ENCODE data around the gene DMRT3.

DMRT3 gene

GRCh38 chr9:959914-960313 lies 16.5 kb upstream of the DMRT3 start:
- Histone ChIP-seq H3K14ac (ENCODE audit: low read length) (no peak overlapping the region), H2BK120ac (ENCODE audit: insufficient read depth, low read length, poor library complexity) (no peak overlapping the region), H2AFZ (ENCODE audit: insufficient read depth, low read length, poor library complexity) (no peak overlapping the region), H3K27ac (ENCODE audit: low read depth, low read length) (no peak overlapping the region), H3K36me3 (ENCODE audit: control insufficient read depth in 1 of 2, insufficient read depth in 2 of 2, low read length in 2 of 2) (no peaks in the 10 kb centered on the region), H3K23ac (ENCODE audit: low read length) (no peak overlapping the region), H2BK12ac (ENCODE audit: low read length) (no peak overlapping the region), H4K12ac (ENCODE audit: low read depth, low read length) (no peak overlapping the region), H3K79me1 (ENCODE audit: low read length) (no peaks in the 10 kb centered on the region), H3K18ac (ENCODE audit: low read length) (no peak overlapping the region), H3K9me3 (ENCODE audit: insufficient read depth, low read depth, low read length) (no peaks in the 10 kb centered on the region), H3K79me2 (ENCODE audit: control insufficient read depth, insufficient read depth, low read length, poor library complexity) (no peaks in the 10 kb centered on the region), H3K27me3 (ENCODE audit: insufficient read depth, low read length) (peaks cover 3% of the 10 kb centered on the region), H2AK5ac (ENCODE audit: low read length) (no peak overlapping the region), H3K4me3 (ENCODE audit: low read depth, low read length) (no peak overlapping the region), H3K4me2 (ENCODE audit: low read length) (no peak overlapping the region), H4K8ac (ENCODE audit: low read depth, low read length) (no peak overlapping the region), H2BK5ac (ENCODE audit: low read depth, low read length, poor library complexity) (no peak overlapping the region), H3K4me1 (ENCODE audit: control insufficient read depth in 1 of 2, insufficient read depth in 2 of 2, low read length in 2 of 2) (no peaks in the 10 kb centered on the region), H3K9ac (ENCODE audit: low read length) (no peak overlapping the region), H4K91ac (ENCODE audit: low read depth, low read length) (no peak overlapping the region), H3K4ac (ENCODE audit: low read depth, low read length) (no peak overlapping the region)
- no CpG with 5 or more reads among the region's 4 CpGs for WGBS (ENCODE audit: extremely low coverage, insufficient coverage, insufficient read length)
- DNase-seq, result no peak

- Histone ChIP-seq H3K4me1 (ENCODE audit: control insufficient read depth in 1 of 2, insufficient read depth in 2 of 2, low read length in 2 of 2) (no peaks in the 10 kb centered on the region), H3K9me3 (ENCODE audit: insufficient read depth, low read depth, low read length) (no peaks in the 10 kb centered on the region), H4K91ac (ENCODE audit: low read depth, low read length) (no peak overlapping the region), H2BK12ac (ENCODE audit: low read length) (no peak overlapping the region), H4K8ac (ENCODE audit: low read depth, low read length) (no peak overlapping the region), H3K79me2 (ENCODE audit: control insufficient read depth, insufficient read depth, low read length, poor library complexity) (no peaks in the 10 kb centered on the region), H2BK120ac (ENCODE audit: insufficient read depth, low read length, poor library complexity) (no peak overlapping the region), H2AFZ (ENCODE audit: insufficient read depth, low read length, poor library complexity) (no peak overlapping the region), H3K27ac (ENCODE audit: low read depth, low read length) (no peak overlapping the region), H3K14ac (ENCODE audit: low read length) (no peak overlapping the region), H3K79me1 (ENCODE audit: low read length) (no peaks in the 10 kb centered on the region), H3K4me2 (ENCODE audit: low read length) (no peak overlapping the region), H3K36me3 (ENCODE audit: control insufficient read depth in 1 of 2, insufficient read depth in 2 of 2, low read length in 2 of 2) (no peaks in the 10 kb centered on the region), H2AK5ac (ENCODE audit: low read length) (no peak overlapping the region), H3K4ac (ENCODE audit: low read depth, low read length) (no peak overlapping the region), H3K4me3 (ENCODE audit: low read depth, low read length) (no peak overlapping the region), H4K12ac (ENCODE audit: low read depth, low read length) (no peak overlapping the region), H3K27me3 (ENCODE audit: insufficient read depth, low read length) (peaks cover 6% of the 10 kb centered on the region), H3K9ac (ENCODE audit: low read length) (no peak overlapping the region), H2BK5ac (ENCODE audit: low read depth, low read length, poor library complexity) (no peak overlapping the region), H3K18ac (ENCODE audit: low read length) (no peak overlapping the region), H3K23ac (ENCODE audit: low read length) (no peak overlapping the region)
- no CpG with 5 or more reads among the region's 6 CpGs for WGBS (ENCODE audit: extremely low coverage, insufficient coverage, insufficient read length)
- no peak for DNase-seq
These were observed 14.4 kb upstream of the DMRT3 start for GRCh38 chr9:962023-962422.

GRCh38 chr9:965497-965896 lies 11.0 kb upstream of the DMRT3 start:
- Histone ChIP-seq H3K4ac (ENCODE audit: low read depth, low read length) (no peak overlapping the region), H2AK5ac (ENCODE audit: low read length) (no peak overlapping the region), H4K12ac (ENCODE audit: low read depth, low read length) (no peak overlapping the region), H3K27ac (ENCODE audit: low read depth, low read length) (no peak overlapping the region), H3K9ac (ENCODE audit: low read length) (no peak overlapping the region), H2AFZ (ENCODE audit: insufficient read depth, low read length, poor library complexity) (no peak overlapping the region), H4K91ac (ENCODE audit: low read depth, low read length) (no peak overlapping the region), H3K79me1 (ENCODE audit: low read length) (no peaks in the 10 kb centered on the region), H4K8ac (ENCODE audit: low read depth, low read length) (no peak overlapping the region), H3K14ac (ENCODE audit: low read length) (no peak overlapping the region), H3K18ac (ENCODE audit: low read length) (no peak overlapping the region), H3K23ac (ENCODE audit: low read length) (no peak overlapping the region), H3K36me3 (ENCODE audit: control insufficient read depth in 1 of 2, insufficient read depth in 2 of 2, low read length in 2 of 2) (no peaks in the 10 kb centered on the region), H2BK5ac (ENCODE audit: low read depth, low read length, poor library complexity) (no peak overlapping the region), H2BK120ac (ENCODE audit: insufficient read depth, low read length, poor library complexity) (no peak overlapping the region), H3K9me3 (ENCODE audit: insufficient read depth, low read depth, low read length) (peaks cover 2% of the 10 kb centered on the region), H2BK12ac (ENCODE audit: low read length) (no peak overlapping the region), H3K4me3 (ENCODE audit: low read depth, low read length) (no peak overlapping the region), H3K79me2 (ENCODE audit: control insufficient read depth, insufficient read depth, low read length, poor library complexity) (no peaks in the 10 kb centered on the region), H3K4me1 (ENCODE audit: control insufficient read depth in 1 of 2, insufficient read depth in 2 of 2, low read length in 2 of 2) (peaks cover 1 to 2% of the 10 kb centered on the region in 2 experiments), H3K27me3 (ENCODE audit: insufficient read depth, low read length) (peaks cover 25% of the 10 kb centered on the region), H3K4me2 (ENCODE audit: low read length) (no peak overlapping the region)
- no CpG with 5 or more reads among the region's 4 CpGs for WGBS (ENCODE audit: extremely low coverage, insufficient coverage, insufficient read length)
- no peak for DNase-seq

DNA sequence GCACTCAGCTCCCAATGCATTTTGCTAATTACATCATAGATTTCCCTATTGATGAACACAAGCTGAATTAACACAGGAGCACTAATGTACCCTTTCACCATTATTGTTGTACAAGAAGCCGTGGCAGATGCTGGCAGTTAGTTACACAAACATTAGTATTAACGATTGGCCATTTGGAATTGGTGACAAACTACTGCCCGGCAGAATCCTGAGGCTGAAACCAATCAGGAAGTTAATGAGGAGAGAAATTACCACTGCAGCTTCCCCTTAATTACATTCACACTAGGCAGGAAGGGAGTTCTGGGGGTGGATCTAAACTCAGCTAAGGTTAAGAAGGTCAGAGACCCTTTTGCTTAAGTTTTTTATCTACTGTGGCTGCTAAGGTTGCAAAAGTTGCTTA lies 9.6 kb upstream of the DMRT3 start:
- no peaks in the 10 kb centered on the region for H3K79me2 ChIP-seq (ENCODE audit: control insufficient read depth, insufficient read depth, low read length, poor library complexity)

More for the DNA sequence above, 9.6 kb upstream of the DMRT3 start:
- Histone ChIP-seq H3K14ac (ENCODE audit: low read length) (no peak overlapping the region), H3K4me2 (ENCODE audit: low read length) (no peak overlapping the region), H3K9me3 (ENCODE audit: insufficient read depth, low read depth, low read length) (peaks cover 2% of the 10 kb centered on the region), H3K4ac (ENCODE audit: low read depth, low read length) (no peak overlapping the region), H3K36me3 (ENCODE audit: control insufficient read depth in 1 of 2, insufficient read depth in 2 of 2, low read length in 2 of 2) (no peaks in the 10 kb centered on the region), H3K27ac (ENCODE audit: low read depth, low read length) (no peak overlapping the region), H2BK12ac (ENCODE audit: low read length) (no peak overlapping the region), H3K18ac (ENCODE audit: low read length) (no peak overlapping the region), H2BK120ac (ENCODE audit: insufficient read depth, low read length, poor library complexity) (no peak overlapping the region), H4K91ac (ENCODE audit: low read depth, low read length) (no peak overlapping the region), H4K8ac (ENCODE audit: low read depth, low read length) (no peak overlapping the region), H3K4me3 (ENCODE audit: low read depth, low read length) (no peak overlapping the region), H3K23ac (ENCODE audit: low read length) (no peak overlapping the region), H3K9ac (ENCODE audit: low read length) (no peak overlapping the region), H2BK5ac (ENCODE audit: low read depth, low read length, poor library complexity) (no peak overlapping the region), H2AK5ac (ENCODE audit: low read length) (no peak overlapping the region), H3K4me1 (ENCODE audit: control insufficient read depth in 1 of 2, insufficient read depth in 2 of 2, low read length in 2 of 2) (peaks cover 7 to 11% of the 10 kb centered on the region in 2 experiments), H3K79me1 (ENCODE audit: low read length) (no peaks in the 10 kb centered on the region), H4K12ac (ENCODE audit: low read depth, low read length) (no peak overlapping the region), H2AFZ (ENCODE audit: insufficient read depth, low read length, poor library complexity) (no peak overlapping the region), H3K27me3 (ENCODE audit: insufficient read depth, low read length) (peaks cover 39% of the 10 kb centered on the region)
- DNase-seq, result no peak
- no CpG with 5 or more reads among the region's 3 CpGs for WGBS (ENCODE audit: extremely low coverage, insufficient coverage, insufficient read length)
